Ishikawa (cell line): ENCODE results near the gene CACYBP.

ENCODE experiments used
- CEBPB ChIP-seq: IDR thresholded peaks from 2 replicates; pipeline ENCODE4 v1.6.1; 2012
- CREB1 ChIP-seq: IDR thresholded peaks from 2 replicates; pipeline ENCODE4 v1.6.1; 2012; ENCODE audit warnings: low read depth
- EGR1 ChIP-seq: IDR thresholded peaks from 2 replicates; pipeline ENCODE4 v1.6.1; 2012
- EP300 ChIP-seq: IDR thresholded peaks from 2 replicates; pipeline ENCODE4 v1.6.1; 2012; ENCODE audit warnings: borderline replicate concordance
- FOXM1 ChIP-seq: IDR thresholded peaks from 2 replicates; pipeline ENCODE4 v1.6.1; 2012; ENCODE audit warnings: low read depth, borderline replicate concordance
- NFIC ChIP-seq: IDR thresholded peaks from 2 replicates; pipeline ENCODE4 v1.6.1; 2012
- RAD21 ChIP-seq: IDR thresholded peaks from 2 replicates; pipeline ENCODE4 v1.6.1; 2012; ENCODE audit warnings: low read depth
- TAF1 ChIP-seq: IDR thresholded peaks from 2 replicates; pipeline ENCODE4 v1.6.1; 2012; ENCODE audit warnings: low read depth, mild to moderate bottlenecking
- TCF12 ChIP-seq: IDR thresholded peaks from 2 replicates; pipeline ENCODE4 v1.6.1; 2012; ENCODE audit warnings: low read depth
- TEAD4 ChIP-seq: IDR thresholded peaks from 2 replicates; pipeline ENCODE4 v1.6.1; 2012
- USF1 ChIP-seq: IDR thresholded peaks from 2 replicates; pipeline ENCODE4 v1.6.1; 2012
- YY1 ChIP-seq: IDR thresholded peaks from 2 replicates; pipeline ENCODE4 v1.6.1; 2012; ENCODE audit warnings: low read depth
- ZBTB7A ChIP-seq: IDR thresholded peaks from 2 replicates; pipeline ENCODE4 v1.6.1; 2012; ENCODE audit warnings: low read depth
- TF ChIP-seq, protein P1 (sequence below): IDR thresholded peaks from 2 replicates; pipeline ENCODE4 v1.6.1; 2012
- TF ChIP-seq, protein P2 (sequence below): IDR thresholded peaks from 2 replicates; pipeline ENCODE4 v1.6.1; 2012; ENCODE audit warnings: low read depth, mild to moderate bottlenecking

The CACYBP gene

GRCh38 chr1:175000697-175001187, 995 bp downstream of the CACYBP start:
- TF ChIP-seq, protein P1, sequence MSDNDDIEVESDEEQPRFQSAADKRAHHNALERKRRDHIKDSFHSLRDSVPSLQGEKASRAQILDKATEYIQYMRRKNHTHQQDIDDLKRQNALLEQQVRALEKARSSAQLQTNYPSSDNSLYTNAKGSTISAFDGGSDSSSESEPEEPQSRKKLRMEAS: no peak
- TF ChIP-seq YY1: no peak
- TF ChIP-seq ZBTB7A: no peak
- no peak for TF ChIP-seq TEAD4
- TF ChIP-seq, protein P2, sequence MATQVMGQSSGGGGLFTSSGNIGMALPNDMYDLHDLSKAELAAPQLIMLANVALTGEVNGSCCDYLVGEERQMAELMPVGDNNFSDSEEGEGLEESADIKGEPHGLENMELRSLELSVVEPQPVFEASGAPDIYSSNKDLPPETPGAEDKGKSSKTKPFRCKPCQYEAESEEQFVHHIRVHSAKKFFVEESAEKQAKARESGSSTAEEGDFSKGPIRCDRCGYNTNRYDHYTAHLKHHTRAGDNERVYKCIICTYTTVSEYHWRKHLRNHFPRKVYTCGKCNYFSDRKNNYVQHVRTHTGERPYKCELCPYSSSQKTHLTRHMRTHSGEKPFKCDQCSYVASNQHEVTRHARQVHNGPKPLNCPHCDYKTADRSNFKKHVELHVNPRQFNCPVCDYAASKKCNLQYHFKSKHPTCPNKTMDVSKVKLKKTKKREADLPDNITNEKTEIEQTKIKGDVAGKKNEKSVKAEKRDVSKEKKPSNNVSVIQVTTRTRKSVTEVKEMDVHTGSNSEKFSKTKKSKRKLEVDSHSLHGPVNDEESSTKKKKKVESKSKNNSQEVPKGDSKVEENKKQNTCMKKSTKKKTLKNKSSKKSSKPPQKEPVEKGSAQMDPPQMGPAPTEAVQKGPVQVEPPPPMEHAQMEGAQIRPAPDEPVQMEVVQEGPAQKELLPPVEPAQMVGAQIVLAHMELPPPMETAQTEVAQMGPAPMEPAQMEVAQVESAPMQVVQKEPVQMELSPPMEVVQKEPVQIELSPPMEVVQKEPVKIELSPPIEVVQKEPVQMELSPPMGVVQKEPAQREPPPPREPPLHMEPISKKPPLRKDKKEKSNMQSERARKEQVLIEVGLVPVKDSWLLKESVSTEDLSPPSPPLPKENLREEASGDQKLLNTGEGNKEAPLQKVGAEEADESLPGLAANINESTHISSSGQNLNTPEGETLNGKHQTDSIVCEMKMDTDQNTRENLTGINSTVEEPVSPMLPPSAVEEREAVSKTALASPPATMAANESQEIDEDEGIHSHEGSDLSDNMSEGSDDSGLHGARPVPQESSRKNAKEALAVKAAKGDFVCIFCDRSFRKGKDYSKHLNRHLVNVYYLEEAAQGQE: no peak
- no peak for TF ChIP-seq EP300
- TF ChIP-seq EGR1: no peak
- TF ChIP-seq CEBPB: no peak
- TF ChIP-seq CREB1: no peak
- TF ChIP-seq TCF12: no peak

DNA sequence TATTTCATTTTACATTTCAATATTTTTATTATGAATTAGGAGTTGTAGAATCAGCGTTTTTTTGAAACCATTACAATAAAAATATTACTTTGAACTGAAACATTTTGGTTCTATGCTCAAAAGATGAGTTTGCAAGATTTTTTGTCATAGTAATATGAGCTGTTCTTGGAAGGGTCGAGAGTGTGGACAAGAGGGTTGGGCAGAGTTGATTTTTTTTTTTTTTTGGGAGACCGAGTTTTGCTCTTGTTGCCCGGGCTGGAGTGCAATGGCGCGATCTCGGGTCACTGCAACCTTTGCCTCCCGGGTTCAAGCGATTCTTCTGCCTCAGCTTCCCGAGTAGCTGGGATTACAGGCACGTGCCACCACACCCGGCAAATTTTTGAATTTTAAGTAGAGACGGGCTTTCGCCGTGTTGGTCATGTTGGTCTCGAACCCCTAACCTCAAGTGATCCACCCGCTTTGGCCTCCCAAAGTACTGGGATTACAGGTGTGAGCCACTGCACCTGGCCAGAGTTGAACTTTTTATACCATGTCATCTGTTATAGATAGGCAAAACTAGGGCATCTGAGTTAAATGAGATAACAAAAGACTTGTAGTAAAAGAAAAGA, 3.3 kb downstream of the CACYBP start:
- TF ChIP-seq CREB1 (no peak), EP300 (no peak), NFIC (no peak), RAD21 (no peak), FOXM1 (no peak)

DNA sequence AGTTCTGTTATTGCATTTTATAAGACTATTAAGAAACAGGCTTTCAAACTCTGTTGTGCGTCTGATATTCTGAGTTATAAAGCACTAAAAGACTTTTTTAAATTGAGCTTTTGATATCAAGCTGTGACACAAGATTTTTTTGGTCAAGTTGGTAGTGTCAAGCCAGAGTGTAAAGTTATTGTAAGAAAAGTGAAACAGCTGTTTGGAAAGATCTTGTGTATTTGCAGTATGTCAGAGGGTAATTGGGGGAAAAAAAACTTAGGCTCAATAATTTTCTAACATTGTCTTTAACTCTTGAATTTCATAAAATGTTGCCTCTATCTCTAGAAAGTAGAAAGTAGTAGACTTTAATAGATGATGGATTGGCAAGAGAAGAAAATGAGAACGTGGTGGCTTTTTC, 3.8 kb downstream of the CACYBP start:
- TF ChIP-seq EGR1 (no peak), NFIC (no peak), EP300 (no peak), CREB1 (no peak), CEBPB (no peak), RAD21 (no peak), TEAD4 (no peak), TCF12 (no peak), YY1 (no peak), TAF1 (no peak), USF1 (no peak), FOXM1 (no peak), ZBTB7A (no peak)
- TF ChIP-seq, protein P1: no peak
- TF ChIP-seq, protein P2: no peak

- no peak for TF ChIP-seq TCF12
- TF ChIP-seq TAF1: no peak
- no peak for TF ChIP-seq TEAD4
These were observed 5.5 kb downstream of the CACYBP start for GRCh38 chr1:175005085-175005783.

- no peak for TF ChIP-seq TAF1
- no peak for TF ChIP-seq TEAD4
- TF ChIP-seq, protein P2: no peak
- TF ChIP-seq NFIC: no peak
These were observed 9.8 kb downstream of the CACYBP start for GRCh38 chr1:175009532-175009931.
